ENCODE data around the gene LRMDA. TPM values are rescaled to one million over a fixed set of nuclear protein-coding genes. Genes with fewer than 3 reads are reported as not detected.

Gene LRMDA
- total and polyA plus RNA-seq, 10 of the 15 experiments (the other 5 are each of a cell fraction or from before 2014, with no cell fraction given): 0.07 to 0.54 (median 0.29) TPM; not detected in 4

GRCh38 chr10:75436896-75437295, 5.5 kb downstream of the LRMDA start (continued):
- TF ChIP-seq ZBTB40 (IDR thresholded peaks at IDR 0.05; ENCODE audit: borderline replicate concordance): no peak

GRCh38 chr10:75437693-75438092, 6.3 kb downstream of the LRMDA start:
- TF ChIP-seq USF1 (IDR thresholded peaks at IDR 0.05; ENCODE audit: borderline replicate concordance, extremely low read length, insufficient read depth, low read depth, low read length): no peak
- TF ChIP-seq RBBP5 (conservative IDR thresholded peaks at IDR 0.05): no peak
- TF ChIP-seq, protein P1, sequence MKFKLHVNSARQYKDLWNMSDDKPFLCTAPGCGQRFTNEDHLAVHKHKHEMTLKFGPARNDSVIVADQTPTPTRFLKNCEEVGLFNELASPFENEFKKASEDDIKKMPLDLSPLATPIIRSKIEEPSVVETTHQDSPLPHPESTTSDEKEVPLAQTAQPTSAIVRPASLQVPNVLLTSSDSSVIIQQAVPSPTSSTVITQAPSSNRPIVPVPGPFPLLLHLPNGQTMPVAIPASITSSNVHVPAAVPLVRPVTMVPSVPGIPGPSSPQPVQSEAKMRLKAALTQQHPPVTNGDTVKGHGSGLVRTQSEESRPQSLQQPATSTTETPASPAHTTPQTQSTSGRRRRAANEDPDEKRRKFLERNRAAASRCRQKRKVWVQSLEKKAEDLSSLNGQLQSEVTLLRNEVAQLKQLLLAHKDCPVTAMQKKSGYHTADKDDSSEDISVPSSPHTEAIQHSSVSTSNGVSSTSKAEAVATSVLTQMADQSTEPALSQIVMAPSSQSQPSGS (IDR thresholded peaks at IDR 0.05; ENCODE audit: low read length): no peak
- TF ChIP-seq BHLHE40 (IDR thresholded peaks at IDR 0.05; ENCODE audit: borderline replicate concordance in 1 of 2, low read depth in 2 of 2, low read length in 1 of 2): no peak
- no peak for TF ChIP-seq SREBF2 (IDR thresholded peaks at IDR 0.05; ENCODE audit: low read length)
- TF ChIP-seq, protein P2, sequence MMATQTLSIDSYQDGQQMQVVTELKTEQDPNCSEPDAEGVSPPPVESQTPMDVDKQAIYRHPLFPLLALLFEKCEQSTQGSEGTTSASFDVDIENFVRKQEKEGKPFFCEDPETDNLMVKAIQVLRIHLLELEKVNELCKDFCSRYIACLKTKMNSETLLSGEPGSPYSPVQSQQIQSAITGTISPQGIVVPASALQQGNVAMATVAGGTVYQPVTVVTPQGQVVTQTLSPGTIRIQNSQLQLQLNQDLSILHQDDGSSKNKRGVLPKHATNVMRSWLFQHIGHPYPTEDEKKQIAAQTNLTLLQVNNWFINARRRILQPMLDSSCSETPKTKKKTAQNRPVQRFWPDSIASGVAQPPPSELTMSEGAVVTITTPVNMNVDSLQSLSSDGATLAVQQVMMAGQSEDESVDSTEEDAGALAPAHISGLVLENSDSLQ (IDR thresholded peaks at IDR 0.05): no peak
- FAIRE-seq: no peak
- SMC1A ChIA-PET (ENCODE audit: uncharacterized antibody, unreplicated experiment): interaction anchor here (0.8 kb wide), 1 partner anchor 50 kb away, joined by 3 read pairs; no protein-coding TSS in a partner anchor

More at GRCh38 chr10:75437693-75438092, 6.3 kb downstream of the LRMDA start:
- in situ Hi-C loops (cut with MboI): no loop called here
- H3K4me1 ChIP-seq (ENCODE audit: control insufficient read depth, insufficient read depth, low read length): no peaks in the 10 kb centered on the region
- no peak overlapping the region for H2AFZ ChIP-seq (ENCODE audit: control insufficient read depth, low read depth, low read length)
- H4K20me1 ChIP-seq (ENCODE audit: control insufficient read depth, insufficient read depth): no peaks in the 10 kb centered on the region
- no peak overlapping the region for H3K4me2 ChIP-seq (ENCODE audit: control insufficient read depth, insufficient read depth)
- CTCF ChIA-PET: no interaction called here
- no peaks in the 10 kb centered on the region for H3K79me2 ChIP-seq (ENCODE audit: control insufficient read depth, insufficient read depth, low read length)
- no peaks in the 10 kb centered on the region for H3K9me3 ChIP-seq (replicated peaks; ENCODE audit: control insufficient read depth, insufficient read depth, low read length)
- POLR2A ChIA-PET: no interaction called here
- no peak for DNase-seq (ENCODE audit: low read depth, low spot score)
- H3K36me3 ChIP-seq (ENCODE audit: control insufficient read depth in 2 of 2, insufficient read depth in 2 of 2, low read length in 1 of 2): no peaks in the 10 kb centered on the region
- H3K27me3 ChIP-seq (replicated peaks in 1 of 2; ENCODE audit: control insufficient read depth in 2 of 2, insufficient read depth in 2 of 2, low read length in 1 of 2): no peaks in the 10 kb centered on the region
- ATAC-seq: no peak
- H3K9ac ChIP-seq (ENCODE audit: control insufficient read depth, insufficient read depth, low read length): no peak overlapping the region
- no peak overlapping the region for H3K27ac ChIP-seq (ENCODE audit: control insufficient read depth, insufficient read depth)
- RAD21 ChIA-PET (ENCODE audit: unreplicated experiment): no interaction called here
- 40% methylated on average over 3 of the region's 3 CpGs for whole genome bisulfite sequencing (ENCODE audit: insufficient coverage, insufficient replicate concordance, low lambda C conversion rate, missing lambda C conversion rate)
- no peak overlapping the region for H3K4me3 ChIP-seq
- intact Hi-C loops (cut with micrococcal nuclease; ENCODE audit: unreplicated experiment): no loop called here
- BruUV-seq (replicated peaks): no TSS peak

All from GM12878 (cell line).